ENCODE data around the gene CACNA2D1. TPM values are rescaled to one million over a fixed set of nuclear protein-coding genes. Genes with fewer than 3 reads are reported as not detected.

The CACNA2D1 gene
- total and polyA plus RNA-seq, 8 donors, result 1.8 to 72.7 (median 5.7) TPM

DNA sequence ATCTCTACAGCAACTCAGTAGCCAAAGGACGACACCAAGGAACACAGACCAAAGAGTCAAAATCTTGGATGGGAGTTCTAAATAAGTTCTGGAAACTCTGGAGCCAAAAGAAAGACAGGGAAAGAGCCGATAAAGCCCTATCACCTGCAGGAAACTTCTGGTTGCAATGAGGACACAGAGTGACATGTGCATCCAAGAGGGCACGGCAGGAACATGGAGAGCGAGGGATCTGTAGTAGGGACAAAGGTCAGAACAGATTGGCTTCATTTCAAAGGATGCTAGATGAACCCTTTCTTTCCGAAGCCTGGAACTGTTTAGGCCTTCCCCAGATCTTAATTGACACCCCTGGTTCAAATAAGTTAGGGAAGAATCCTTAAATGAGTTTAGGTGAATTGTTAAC is 39.5 kb downstream of the CACNA2D1 start:
- intact Hi-C loops (cut with DNase I; ENCODE audit: low total_unique reads), result no loop called here
- TF ChIP-seq POLR2A (IDR thresholded peaks at IDR 0.05), result no peak
- no peak for TF ChIP-seq POLR2AphosphoS5 (IDR thresholded peaks at IDR 0.05)
- no peak for TF ChIP-seq EP300 (IDR thresholded peaks at IDR 0.05)
- TF ChIP-seq, protein P1, sequence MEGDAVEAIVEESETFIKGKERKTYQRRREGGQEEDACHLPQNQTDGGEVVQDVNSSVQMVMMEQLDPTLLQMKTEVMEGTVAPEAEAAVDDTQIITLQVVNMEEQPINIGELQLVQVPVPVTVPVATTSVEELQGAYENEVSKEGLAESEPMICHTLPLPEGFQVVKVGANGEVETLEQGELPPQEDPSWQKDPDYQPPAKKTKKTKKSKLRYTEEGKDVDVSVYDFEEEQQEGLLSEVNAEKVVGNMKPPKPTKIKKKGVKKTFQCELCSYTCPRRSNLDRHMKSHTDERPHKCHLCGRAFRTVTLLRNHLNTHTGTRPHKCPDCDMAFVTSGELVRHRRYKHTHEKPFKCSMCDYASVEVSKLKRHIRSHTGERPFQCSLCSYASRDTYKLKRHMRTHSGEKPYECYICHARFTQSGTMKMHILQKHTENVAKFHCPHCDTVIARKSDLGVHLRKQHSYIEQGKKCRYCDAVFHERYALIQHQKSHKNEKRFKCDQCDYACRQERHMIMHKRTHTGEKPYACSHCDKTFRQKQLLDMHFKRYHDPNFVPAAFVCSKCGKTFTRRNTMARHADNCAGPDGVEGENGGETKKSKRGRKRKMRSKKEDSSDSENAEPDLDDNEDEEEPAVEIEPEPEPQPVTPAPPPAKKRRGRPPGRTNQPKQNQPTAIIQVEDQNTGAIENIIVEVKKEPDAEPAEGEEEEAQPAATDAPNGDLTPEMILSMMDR (IDR thresholded peaks at IDR 0.05), result no peak
- WGBS, 5 donors, result 70 to 92% (median 86%) methylated on average over 5 of the region's 5 CpGs
- H3K27me3 ChIP-seq, result no peaks in the 10 kb centered on the region
- no peak overlapping the region for H3K4me3 ChIP-seq
- no peaks in the 10 kb centered on the region for H3K36me3 ChIP-seq
- DNase-seq, result no peak
- H3K27ac ChIP-seq, result no peak overlapping the region
- H3K9me3 ChIP-seq, result no peaks in the 10 kb centered on the region
- H3K4me1 ChIP-seq, result no peaks in the 10 kb centered on the region

DNA sequence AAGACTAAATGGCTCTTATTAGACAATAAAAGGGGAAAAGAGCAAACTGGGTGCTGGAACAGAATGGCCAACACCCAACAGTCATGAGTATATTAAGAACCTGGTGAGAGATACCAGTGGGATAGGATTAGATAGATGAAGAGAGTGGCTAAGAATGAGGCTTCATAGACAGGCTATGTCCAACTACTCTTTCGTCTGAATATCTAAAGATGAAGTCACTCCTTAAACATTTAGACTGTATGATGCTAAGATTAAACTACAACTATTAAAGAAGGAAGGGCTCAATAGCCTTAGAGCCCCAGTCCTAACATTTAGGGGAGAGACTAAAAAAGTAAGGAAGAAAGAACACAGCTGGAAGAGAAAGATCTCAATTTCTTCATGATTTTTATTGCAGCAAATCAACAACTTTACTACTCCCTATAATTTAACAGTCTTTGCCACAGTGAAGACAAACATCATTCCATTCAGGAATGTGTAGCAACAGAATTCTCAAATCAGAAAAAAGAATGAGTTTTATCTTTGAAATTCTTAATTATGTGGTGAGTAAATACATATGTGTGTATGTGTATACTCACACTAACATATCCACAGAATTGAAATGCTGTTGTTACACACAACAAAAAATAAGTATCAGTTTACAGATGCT is 45.6 kb downstream of the CACNA2D1 start:
- WGBS, 5 donors, result 25 to 75% (median 42%) methylated on average over 1 of the region's 1 CpG
- no peaks in the 10 kb centered on the region for H3K4me1 ChIP-seq
- H3K4me3 ChIP-seq, result no peak overlapping the region
- H3K36me3 ChIP-seq, result no peaks in the 10 kb centered on the region
- no peaks in the 10 kb centered on the region for H3K9me3 ChIP-seq
- intact Hi-C loops (cut with DNase I; ENCODE audit: low total_unique reads), result no loop called here
- DNase-seq, result no peak
- no peak overlapping the region for H3K27ac ChIP-seq
- no peak for TF ChIP-seq POLR2AphosphoS5 (IDR thresholded peaks at IDR 0.05)
- TF ChIP-seq, protein P1 (IDR thresholded peaks at IDR 0.05), result no peak
- no peak for TF ChIP-seq POLR2A (IDR thresholded peaks at IDR 0.05)
- TF ChIP-seq EP300 (IDR thresholded peaks at IDR 0.05), result no peak
- no peaks in the 10 kb centered on the region for H3K27me3 ChIP-seq

GRCh38 chr7:82396343-82396742 is 47.2 kb downstream of the CACNA2D1 start:
- intact Hi-C loops (cut with DNase I; ENCODE audit: low total_unique reads), result no loop called here
- Histone ChIP-seq H3K9me3 (no peaks in the 10 kb centered on the region), H3K36me3 (no peaks in the 10 kb centered on the region), H3K4me3 (no peak overlapping the region), H3K4me1 (no peaks in the 10 kb centered on the region), H3K27ac (no peak overlapping the region), H3K27me3 (no peaks in the 10 kb centered on the region)
- WGBS, 5 donors, result 86 to 100% (median 96%) methylated on average over 1 of the region's 1 CpG
- no peak for TF ChIP-seq POLR2A (IDR thresholded peaks at IDR 0.05)
- TF ChIP-seq EP300 (IDR thresholded peaks at IDR 0.05), result no peak
- TF ChIP-seq POLR2AphosphoS5 (IDR thresholded peaks at IDR 0.05), result no peak
- TF ChIP-seq, protein P1 (IDR thresholded peaks at IDR 0.05), result no peak
- no peak for DNase-seq

- 95 to 97% (median 96%) methylated on average over 4 of the region's 4 CpGs for WGBS, 5 donors
- H3K4me1 ChIP-seq, result no peaks in the 10 kb centered on the region
- no peaks in the 10 kb centered on the region for H3K9me3 ChIP-seq
- H3K27ac ChIP-seq, result no peak overlapping the region
- no peak for DNase-seq
- TF ChIP-seq, protein P1 (IDR thresholded peaks at IDR 0.05), result no peak
- no peak for TF ChIP-seq EP300 (IDR thresholded peaks at IDR 0.05)
- TF ChIP-seq POLR2AphosphoS5 (IDR thresholded peaks at IDR 0.05), result no peak
- TF ChIP-seq POLR2A (IDR thresholded peaks at IDR 0.05), result no peak
- H3K27me3 ChIP-seq, result no peaks in the 10 kb centered on the region
- H3K36me3 ChIP-seq, result no peaks in the 10 kb centered on the region
- intact Hi-C loops (cut with DNase I; ENCODE audit: low total_unique reads), result no loop called here
- H3K4me3 ChIP-seq, result no peak overlapping the region
These were observed 48.4 kb downstream of the CACNA2D1 start for GRCh38 chr7:82395147-82395546.
